ENCODE results near the gene HLA-E. TPM values are rescaled to one million over a fixed set of nuclear protein-coding genes. Genes with fewer than 3 reads are reported as not detected.
A peak's percentile ranks its signal among the peaks of the same experiment; 100 is the strongest.

HLA-E gene
- total RNA-seq, 1 donor from 2014 or later = 896 TPM

DNA sequence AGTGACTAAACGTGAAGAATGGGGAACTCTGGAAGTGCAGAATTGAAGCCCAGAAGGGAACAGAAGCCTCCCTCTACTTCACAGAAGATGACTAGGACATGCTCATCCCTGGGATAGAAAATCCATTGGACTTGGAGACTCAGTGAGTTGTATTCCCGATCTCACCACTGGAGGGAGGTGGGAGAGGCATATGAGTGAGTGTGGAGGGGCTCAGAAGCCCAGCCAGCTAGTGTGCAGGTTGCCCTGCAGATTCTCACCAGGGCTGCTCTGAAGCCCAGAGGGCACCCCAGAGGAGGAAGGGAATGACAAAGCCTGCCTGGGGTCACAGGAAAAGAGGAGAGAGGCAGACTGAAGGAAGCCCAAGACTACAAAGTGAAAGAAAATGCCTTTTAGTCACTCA lies 42.1 kb upstream of the HLA-E start:
- Histone ChIP-seq H3K27me3 (no peaks in the 10 kb centered on the region), H3K4me3 (no peak overlapping the region), H3K4me1 (peaks cover 0 to 9% of the 10 kb centered on the region in 2 donors)

DNA sequence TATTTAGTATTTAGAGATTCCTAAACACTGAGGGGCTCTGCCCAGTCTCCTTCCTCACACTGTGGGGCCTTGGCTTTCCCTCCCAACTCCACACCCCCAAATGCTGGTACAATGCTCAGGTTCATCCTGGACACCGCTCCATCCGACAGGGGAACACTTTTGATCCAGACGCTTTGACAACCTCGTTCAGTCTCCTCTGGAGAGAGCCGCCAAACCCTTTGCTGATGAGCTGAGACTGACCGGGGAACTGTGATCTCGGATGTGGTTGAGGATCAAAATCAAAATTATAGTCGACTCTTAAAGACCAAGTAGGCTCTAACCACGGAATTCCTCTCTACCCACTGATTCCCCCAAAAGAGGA lies 38.8 kb upstream of the HLA-E start:
- DNase-seq (ENCODE audit: low spot score in 2 of 2) = no peak
- no peak overlapping the region for H3K27ac ChIP-seq
- intact Hi-C loops (cut with DNase I) = no loop called here
- no peak overlapping the region for H3K4me3 ChIP-seq
- peaks cover 9% of the 10 kb centered on the region for H3K27me3 ChIP-seq
- H3K9me3 ChIP-seq = no peaks in the 10 kb centered on the region
- peaks cover 0 to 9% of the 10 kb centered on the region in 2 donors for H3K4me1 ChIP-seq
- no peaks in the 10 kb centered on the region for H3K36me3 ChIP-seq
- TF ChIP-seq, protein P1, sequence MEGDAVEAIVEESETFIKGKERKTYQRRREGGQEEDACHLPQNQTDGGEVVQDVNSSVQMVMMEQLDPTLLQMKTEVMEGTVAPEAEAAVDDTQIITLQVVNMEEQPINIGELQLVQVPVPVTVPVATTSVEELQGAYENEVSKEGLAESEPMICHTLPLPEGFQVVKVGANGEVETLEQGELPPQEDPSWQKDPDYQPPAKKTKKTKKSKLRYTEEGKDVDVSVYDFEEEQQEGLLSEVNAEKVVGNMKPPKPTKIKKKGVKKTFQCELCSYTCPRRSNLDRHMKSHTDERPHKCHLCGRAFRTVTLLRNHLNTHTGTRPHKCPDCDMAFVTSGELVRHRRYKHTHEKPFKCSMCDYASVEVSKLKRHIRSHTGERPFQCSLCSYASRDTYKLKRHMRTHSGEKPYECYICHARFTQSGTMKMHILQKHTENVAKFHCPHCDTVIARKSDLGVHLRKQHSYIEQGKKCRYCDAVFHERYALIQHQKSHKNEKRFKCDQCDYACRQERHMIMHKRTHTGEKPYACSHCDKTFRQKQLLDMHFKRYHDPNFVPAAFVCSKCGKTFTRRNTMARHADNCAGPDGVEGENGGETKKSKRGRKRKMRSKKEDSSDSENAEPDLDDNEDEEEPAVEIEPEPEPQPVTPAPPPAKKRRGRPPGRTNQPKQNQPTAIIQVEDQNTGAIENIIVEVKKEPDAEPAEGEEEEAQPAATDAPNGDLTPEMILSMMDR (IDR thresholded peaks at IDR 0.05) = no peak

More for the DNA sequence above, 42.1 kb upstream of the HLA-E start:
- no peak overlapping the region for H3K27ac ChIP-seq
- no peaks in the 10 kb centered on the region for H3K9me3 ChIP-seq
- TF ChIP-seq, protein P1 (IDR thresholded peaks at IDR 0.05) = no peak
- DNase-seq (ENCODE audit: low spot score in 2 of 2) = no peak
- no peaks in the 10 kb centered on the region for H3K36me3 ChIP-seq
- intact Hi-C loops (cut with DNase I) = no loop called here

DNA sequence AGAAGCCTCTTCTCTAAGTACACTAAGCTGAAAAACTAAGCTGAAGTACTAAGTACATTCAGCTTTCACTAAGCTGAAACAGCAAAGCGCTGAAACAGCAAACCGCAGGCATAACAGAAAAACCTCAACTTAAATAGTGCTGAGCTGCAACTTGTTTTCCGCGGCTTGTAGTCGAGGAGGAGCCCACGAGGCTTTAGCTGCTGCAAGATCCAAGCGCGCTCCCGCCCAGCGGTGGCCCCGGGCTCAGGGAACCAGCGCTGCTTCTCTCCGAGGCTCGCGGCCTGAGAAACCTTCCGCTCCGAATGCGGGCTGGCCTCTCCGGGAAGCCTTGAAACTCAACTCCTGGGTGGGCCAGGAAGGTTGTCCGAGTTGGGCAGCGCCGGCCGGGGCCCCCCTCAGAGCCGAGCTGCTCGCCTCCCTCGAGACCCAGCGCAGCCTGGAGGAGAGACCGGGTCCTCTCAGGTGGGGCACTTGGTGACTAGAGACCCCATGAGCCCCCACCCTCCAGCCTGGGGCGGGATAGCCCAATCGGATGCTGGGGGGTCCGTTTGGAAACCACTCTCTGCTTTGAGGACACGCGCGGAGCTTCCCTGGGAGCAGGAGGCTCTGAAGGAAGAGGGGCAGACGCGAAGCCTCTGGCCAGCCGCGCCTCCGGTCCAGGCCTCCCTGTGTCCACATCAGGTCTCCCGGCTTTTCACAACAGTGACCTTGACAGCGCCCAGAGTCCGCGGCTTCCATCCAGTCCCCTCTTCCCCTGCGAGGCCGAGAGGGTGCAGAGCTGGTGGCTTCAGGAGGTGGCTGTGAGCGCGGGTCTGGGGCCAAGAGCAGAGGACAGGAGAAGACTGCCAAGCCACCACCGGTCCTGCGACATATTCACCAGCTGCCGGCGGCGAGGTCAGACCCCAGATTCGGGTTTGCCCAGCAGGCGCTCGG lies 38.1 kb upstream of the HLA-E start:
- TF ChIP-seq, protein P1 (IDR thresholded peaks at IDR 0.05) = no peak
- no peaks in the 10 kb centered on the region for H3K36me3 ChIP-seq
- H3K4me3 ChIP-seq = peak overlapping the region in 1 of 2 donors; percentile 36
- H3K9me3 ChIP-seq = no peaks in the 10 kb centered on the region
- DNase-seq (ENCODE audit: low spot score in 2 of 2) = no peak
- H3K4me1 ChIP-seq = peaks cover 0 to 9% of the 10 kb centered on the region in 2 donors
- H3K27me3 ChIP-seq = peaks cover 9% of the 10 kb centered on the region
- intact Hi-C loops (cut with DNase I) = no loop called here
- H3K27ac ChIP-seq = no peak overlapping the region

DNA sequence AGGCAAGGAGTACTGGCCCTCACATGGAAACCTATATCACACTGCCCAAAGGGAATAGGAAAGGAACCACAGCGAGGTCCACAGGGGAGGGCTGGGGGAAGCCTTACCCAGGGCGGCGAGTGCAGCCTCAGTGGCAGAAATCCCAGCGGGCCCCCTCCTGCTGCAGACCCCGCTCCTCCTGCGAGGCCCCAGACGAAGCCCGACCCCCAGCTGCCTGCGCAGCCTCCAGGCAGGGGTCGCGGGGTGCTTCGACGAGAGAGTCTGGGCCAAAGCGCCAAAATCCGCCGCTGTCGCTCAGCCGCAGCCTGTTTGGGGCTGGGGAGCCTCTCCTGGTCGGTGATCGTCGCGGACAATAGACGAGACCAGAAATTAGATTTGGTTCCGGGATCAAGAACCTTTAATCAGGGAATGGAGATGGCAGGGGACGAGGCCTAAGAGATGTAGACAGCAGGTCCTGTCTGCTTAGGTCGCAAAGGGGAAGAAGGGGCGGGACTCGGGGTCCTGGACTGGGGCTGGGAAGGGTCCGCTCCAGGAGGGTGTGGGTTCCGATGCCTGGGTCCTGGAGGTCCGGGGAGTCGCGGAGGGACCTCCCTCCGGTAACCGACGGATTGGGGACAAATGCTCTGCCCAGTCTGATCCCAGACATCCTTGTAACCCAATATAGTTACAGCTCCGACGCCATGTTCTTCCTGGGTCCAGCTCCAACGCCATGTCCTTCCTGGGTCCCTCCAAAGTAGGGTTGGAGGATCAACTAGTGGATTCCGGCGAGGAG lies 36.4 kb upstream of the HLA-E start:
- DNase-seq (ENCODE audit: low spot score in 2 of 2) = no peak
- intact Hi-C loops (cut with DNase I) = no loop called here
- Histone ChIP-seq H3K4me1 (peaks cover 0 to 9% of the 10 kb centered on the region in 2 donors), H3K27me3 (peaks cover 9% of the 10 kb centered on the region), H3K9me3 (no peaks in the 10 kb centered on the region), H3K36me3 (no peaks in the 10 kb centered on the region), H3K27ac (no peak overlapping the region), H3K4me3 (no peak overlapping the region)
- TF ChIP-seq, protein P1 (IDR thresholded peaks at IDR 0.05) = no peak

DNA sequence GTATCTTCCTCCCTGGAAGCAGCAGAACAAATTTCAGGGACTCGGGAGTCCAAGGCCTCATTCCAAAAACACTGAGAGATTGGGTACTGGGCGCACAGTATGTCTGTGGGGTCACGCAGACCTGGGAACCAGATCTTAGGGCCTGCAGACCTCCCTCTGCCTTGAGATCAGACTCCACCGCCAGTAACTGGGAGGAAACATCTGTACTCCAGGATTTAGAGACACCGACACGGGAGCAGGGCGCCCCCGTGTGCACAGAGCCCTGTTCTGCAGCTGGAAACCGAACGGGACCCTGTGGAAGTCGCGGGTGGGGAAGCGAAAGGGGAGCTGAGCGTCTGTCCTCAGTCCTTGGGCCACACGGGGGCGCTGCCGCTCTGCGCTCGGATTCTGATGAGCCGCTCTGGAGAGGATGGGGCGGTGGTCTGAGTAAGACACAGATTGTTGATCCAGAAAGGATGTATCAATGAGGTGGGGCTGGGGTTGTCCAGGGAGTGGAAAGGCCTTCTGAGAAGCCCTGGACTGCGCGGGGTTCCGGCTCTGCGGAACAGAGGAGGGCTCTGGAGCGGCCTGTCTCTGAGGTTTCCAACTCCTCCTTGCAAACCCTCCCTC lies 35.7 kb upstream of the HLA-E start:
- peaks cover 0 to 9% of the 10 kb centered on the region in 2 donors for H3K4me1 ChIP-seq
- intact Hi-C loops (cut with DNase I) = no loop called here
- H3K36me3 ChIP-seq = no peaks in the 10 kb centered on the region
- H3K27me3 ChIP-seq = peaks cover 9% of the 10 kb centered on the region
- H3K9me3 ChIP-seq = no peaks in the 10 kb centered on the region
- H3K4me3 ChIP-seq = peak overlapping the region in 1 of 2 donors; percentile 27
- TF ChIP-seq, protein P1 (IDR thresholded peaks at IDR 0.05) = peak; percentile 60 to 80 (median 60)
- peak; percentile 40 to 88 for DNase-seq (ENCODE audit: low spot score in 2 of 2)
- H3K27ac ChIP-seq = no peak overlapping the region

Data from ascending aorta (tissue), 2 donors.